Body of pancreas (tissue), 4 donors: ENCODE measurements around the gene FILIP1L. TPM values are rescaled to one million over a fixed set of nuclear protein-coding genes. Genes with fewer than 3 reads are reported as not detected.

Source experiments
- ATAC-seq: fragments of 150-250 bp; one replicate; pipeline ENCODE4 v1.9.1; 2016
- DNase-seq, 4 donors: peaks; one replicate each; pipeline ENCODE4 v3.0.0-alpha.2; 2019
- H3K27ac ChIP-seq, 4 donors: fragments of 200-600 bp; sonication (generic); 1 replicate in 3 of 4; 2 replicates in 1 of 4; pipeline versions ENCODE4 v1.5.1 to v1.6.1; 2016 to 2019; ENCODE audit warnings: mild to moderate bottlenecking in 1 of 4, mixed read lengths in 1 of 4, moderate library complexity in 1 of 4
- H3K27me3 ChIP-seq, 2 donors: fragments of 200-600 bp; sonication (generic); one replicate each; pipeline ENCODE4 v1.6.0; 2016; ENCODE audit warnings: mild to moderate bottlenecking in 1 of 2
- H3K36me3 ChIP-seq, 2 donors: fragments of 200-600 bp; sonication (generic); replicated peaks in 1 of 2; 2 replicates each; pipeline ENCODE4 v1.5.1; 2016; ENCODE audit warnings: low read depth in 2 of 2; ENCODE audit not compliant: insufficient read depth in 1 of 2
- H3K4me1 ChIP-seq: fragments of 200-600 bp; sonication (generic); one replicate; pipeline ENCODE4 v1.6.0; 2016
- H3K4me3 ChIP-seq, 2 donors: fragments of 200-600 bp; sonication (generic); 1 replicate in 1 of 2; 2 replicates in 1 of 2; pipeline ENCODE4 v1.5.1; 2016 to 2019
- H3K9me3 ChIP-seq, 3 donors: fragments of 200-600 bp; sonication (generic); 1 replicate in 2 of 3; 2 replicates in 1 of 3; pipeline ENCODE4 v1.5.1; 2016
- CTCF ChIP-seq, 7 experiments: fragments of 450-650 bp in 4 of 7; fragments of 200-600 bp in 3 of 7; sonication (generic) in 3 of 7; IDR thresholded peaks; one replicate each; pipeline ENCODE4 v1.5.1; 2016 to 2019; ENCODE audit warnings: antibody characterized with exemption in 7 of 7
- POLR2A ChIP-seq, 3 donors: fragments of 450-650 bp; IDR thresholded peaks; one replicate each; pipeline ENCODE4 v1.6.1; 2016; ENCODE audit warnings: antibody characterized with exemption in 3 of 3, mild to moderate bottlenecking in 2 of 3
- WGBS, 2 donors: methylation state at CpG; one replicate each; pipeline ENCODE4 v1.1.5; 2017; 5-methylcytosine and 5-hydroxymethylcytosine counted together
- intact Hi-C: fragments of 100-400 bp; cut with DNase I; formaldehyde crosslinking; loops from one replicate; pipeline ENCODE4 v1.15.1; 2023
- total RNA-seq, 2 donors: library from RNA; depleted of rRNA; stranded (reverse); fragments of >200 nt; gene quantifications; one replicate each; pipeline ENCODE4 v1.1.0, GENCODE V29; 2016

FILIP1L gene
- total RNA-seq, 2 donors from 2014 or later: 27.8 to 47.8 TPM

GRCh38 chr3:99868311-99868646 is 246.0 kb downstream of the FILIP1L start:
- Histone ChIP-seq H3K36me3 (no peaks in the 10 kb centered on the region), H3K4me1 (peaks cover 39% of the 10 kb centered on the region), H3K9me3 (no peaks in the 10 kb centered on the region), H3K27ac (no peak overlapping the region), H3K4me3 (no peak overlapping the region), H3K27me3 (no peaks in the 10 kb centered on the region)
- no peak for ATAC-seq
- TF ChIP-seq POLR2A (IDR thresholded peaks at IDR 0.05): no peak
- TF ChIP-seq CTCF (IDR thresholded peaks at IDR 0.05): no peak
- intact Hi-C loops: no loop called here
- peak in 1 of 4 donors; percentile 31 for DNase-seq
- 7% methylated on average over 1 of the region's 1 CpG for WGBS, 2 donors

DNA sequence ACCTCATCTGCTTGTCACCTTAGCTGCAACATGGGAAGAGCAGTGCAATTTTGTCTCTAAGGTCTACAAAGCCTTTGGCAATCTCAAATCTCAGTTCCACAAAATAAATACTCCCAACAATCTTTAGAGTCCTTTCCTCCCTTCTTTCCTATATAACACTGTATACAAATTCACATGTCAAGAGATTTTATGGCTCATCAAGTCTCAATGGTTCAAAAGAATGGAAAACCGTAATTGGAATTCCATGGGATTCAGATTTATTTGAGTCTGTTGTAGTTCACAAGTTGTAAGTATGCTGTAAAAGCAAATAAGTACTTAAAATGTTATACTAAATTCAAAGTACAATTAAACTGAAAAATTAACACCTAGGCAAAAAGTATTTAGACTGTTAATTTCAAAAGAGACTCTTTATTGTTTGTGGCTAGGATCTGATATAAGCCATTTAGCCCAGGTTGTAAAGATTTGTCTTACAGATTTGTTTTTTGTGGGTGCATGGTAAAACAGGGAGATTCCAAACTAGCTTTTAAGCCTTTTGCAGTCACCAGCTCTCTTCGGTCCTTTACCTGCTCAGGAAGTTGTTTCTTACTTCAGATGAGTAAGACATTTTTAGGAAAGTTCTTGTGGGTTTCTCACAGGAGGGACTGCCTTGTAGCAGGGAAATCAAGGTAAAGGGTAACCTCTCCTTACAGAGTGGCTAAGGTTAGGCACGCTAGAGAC is 246.5 kb downstream of the FILIP1L start:
- Histone ChIP-seq H3K36me3 (no peaks in the 10 kb centered on the region), H3K27ac (no peak overlapping the region), H3K4me1 (peaks cover 38% of the 10 kb centered on the region), H3K27me3 (no peaks in the 10 kb centered on the region), H3K4me3 (no peak overlapping the region), H3K9me3 (no peaks in the 10 kb centered on the region)
- ATAC-seq: no peak
- 92 to 94% methylated on average over 3 of the region's 3 CpGs for WGBS, 2 donors
- intact Hi-C loops: no loop called here
- no peak for DNase-seq
- TF ChIP-seq POLR2A (IDR thresholded peaks at IDR 0.05) (no peak), CTCF (IDR thresholded peaks at IDR 0.05) (no peak)

DNA sequence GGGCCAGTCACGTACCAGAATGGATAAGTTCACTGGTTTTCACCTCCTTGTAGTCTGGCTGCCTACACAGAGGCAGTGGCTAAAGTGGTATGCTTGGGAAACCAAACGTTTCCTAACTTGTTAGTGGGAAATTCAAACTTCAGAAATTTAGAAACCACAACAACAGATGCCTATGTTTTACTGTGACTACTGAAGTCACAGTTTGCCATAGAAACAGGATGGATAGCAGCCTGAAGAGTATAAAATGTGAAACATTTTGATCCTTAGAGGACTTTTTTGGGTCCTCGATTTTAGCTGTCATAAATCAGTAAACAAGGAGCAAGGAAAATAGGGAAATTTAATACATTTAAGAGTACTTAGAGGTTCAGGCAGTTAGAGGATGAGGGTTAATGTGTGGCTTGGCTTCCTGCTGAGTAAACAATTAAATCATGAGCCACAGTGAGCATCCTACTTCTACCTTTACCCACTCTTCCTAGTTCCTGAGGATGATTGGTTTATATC is 248.0 kb downstream of the FILIP1L start:
- DNase-seq (no peak), ATAC-seq (no peak)
- peaks cover 26% of the 10 kb centered on the region for H3K4me1 ChIP-seq
- H3K27me3 ChIP-seq: no peaks in the 10 kb centered on the region
- no peak overlapping the region for H3K27ac ChIP-seq
- H3K36me3 ChIP-seq: no peaks in the 10 kb centered on the region
- 43 to 49% methylated on average over 3 of the region's 3 CpGs for WGBS, 2 donors
- intact Hi-C loops: no loop called here
- H3K9me3 ChIP-seq: no peaks in the 10 kb centered on the region
- TF ChIP-seq CTCF (IDR thresholded peaks at IDR 0.05) (no peak), POLR2A (IDR thresholded peaks at IDR 0.05) (no peak)
- no peak overlapping the region for H3K4me3 ChIP-seq

DNA sequence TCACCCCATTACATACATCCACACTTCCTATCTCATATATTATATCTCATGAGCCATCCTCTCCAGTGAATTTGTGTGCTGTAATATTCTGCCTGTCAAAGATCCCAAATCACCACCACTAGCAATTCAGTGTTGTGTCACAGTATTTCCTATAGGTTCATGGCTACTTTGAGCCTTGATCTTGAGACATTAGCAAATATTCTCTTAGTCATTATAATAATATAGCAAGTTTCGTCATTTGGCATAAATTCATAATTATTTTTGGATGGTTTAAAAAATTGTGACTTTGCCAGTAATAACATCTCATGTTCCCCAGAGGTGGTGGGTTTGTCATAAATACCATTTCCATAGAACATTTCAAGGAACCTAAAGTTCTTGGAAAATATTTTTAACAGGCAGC is 249.0 kb downstream of the FILIP1L start:
- Histone ChIP-seq H3K36me3 (no peaks in the 10 kb centered on the region), H3K9me3 (no peaks in the 10 kb centered on the region), H3K27me3 (no peaks in the 10 kb centered on the region), H3K27ac (no peak overlapping the region), H3K4me3 (no peak overlapping the region), H3K4me1 (peaks cover 20% of the 10 kb centered on the region)
- intact Hi-C loops: no loop called here
- ATAC-seq (no peak), DNase-seq (no peak)
- WGBS, 2 donors: 82% methylated on average over 1 of the region's 1 CpG
- TF ChIP-seq POLR2A (IDR thresholded peaks at IDR 0.05): no peak
- TF ChIP-seq CTCF (IDR thresholded peaks at IDR 0.05): no peak

GRCh38 chr3:99864289-99864688 is 250.0 kb downstream of the FILIP1L start:
- Histone ChIP-seq H3K27me3 (no peaks in the 10 kb centered on the region), H3K4me3 (no peak overlapping the region), H3K27ac (no peak overlapping the region), H3K9me3 (no peaks in the 10 kb centered on the region), H3K4me1 (peaks cover 19% of the 10 kb centered on the region), H3K36me3 (no peaks in the 10 kb centered on the region)
- no peak for ATAC-seq
- no peak for TF ChIP-seq CTCF (IDR thresholded peaks at IDR 0.05)
- no peak for TF ChIP-seq POLR2A (IDR thresholded peaks at IDR 0.05)
- 90 to 99% methylated on average over 2 of the region's 2 CpGs for WGBS, 2 donors
- intact Hi-C loops: no loop called here
- no peak for DNase-seq
